IMR-90 (cell line): ENCODE measurements around the gene SYT3. TPM values are rescaled to one million over a fixed set of nuclear protein-coding genes. Genes with fewer than 3 reads are reported as not detected.

Source experiments
- ATAC-seq: fragments of 200-7000 bp; cut with Tn5 transposase; 2 replicates; pipeline ENCODE4 v1.9.1; 2020; ENCODE audit warnings: low read depth, mild to moderate bottlenecking, moderate library complexity
- BruUV-seq: library from RNA; stranded (reverse); fragments of 400-500 nt; replicated peaks from 2 replicates; lab custom pipeline; 2021; lab: Mats Ljungman, UMichigan
- CTCF ChIA-PET: fragments of 300-600 bp; formaldehyde crosslinking; extraction: SDS; loops from one replicate; lab custom pipeline; 2021; ENCODE audit warnings: antibody characterized with exemption; lab: Yijun Ruan, JAX
- POLR2A ChIA-PET: fragments of 300-600 bp; sonication (Branson Sonifier 250); formaldehyde crosslinking; loops from one replicate; lab custom pipeline; 2022; ENCODE audit warnings: antibody characterized with exemption; ENCODE audit not compliant: unreplicated experiment; lab: Charles Lee
- DNase-seq: peaks from one replicate; pipeline ENCODE4 v3.0.0; 2013
- H2AFZ ChIP-seq: replicated peaks from 2 replicates; pipeline ENCODE3; 2013; ENCODE audit warnings: low read length, mild to moderate bottlenecking; ENCODE audit not compliant: poor library complexity
- H2AK5ac ChIP-seq: 2 replicates; pipeline ENCODE4 v1.6.1; 2013; ENCODE audit warnings: low read depth, low read length, inconsistent platforms
- H2AK9ac ChIP-seq: replicated peaks from 2 replicates; pipeline ENCODE3; 2013; ENCODE audit warnings: mild to moderate bottlenecking, low read depth, low read length, moderate library complexity; ENCODE audit not compliant: poor library complexity
- H2BK120ac ChIP-seq: 2 replicates; pipeline ENCODE4 v1.6.1; 2013; ENCODE audit warnings: low read depth, low read length, inconsistent platforms
- H2BK15ac ChIP-seq: 3 replicates; pipeline ENCODE4 v1.6.1; 2013; ENCODE audit warnings: low read depth, low read length, inconsistent platforms
- H2BK20ac ChIP-seq: 2 replicates; pipeline ENCODE4 v1.6.1; 2013; ENCODE audit warnings: low read depth, mild to moderate bottlenecking, inconsistent platforms, low read length, moderate library complexity
- H2BK5ac ChIP-seq: 2 replicates; pipeline ENCODE4 v1.6.1; 2013; ENCODE audit warnings: mild to moderate bottlenecking, low read depth, low read length, inconsistent platforms; ENCODE audit not compliant: poor library complexity, severe bottlenecking
- H3K14ac ChIP-seq: replicated peaks from 2 replicates; pipeline ENCODE4 v1.6.1; 2013; ENCODE audit warnings: low read depth, low read length, inconsistent platforms
- H3K18ac ChIP-seq: 2 replicates; pipeline ENCODE4 v1.6.1; 2013; ENCODE audit warnings: low read depth, low read length, control low read depth
- H3K23ac ChIP-seq: 2 replicates; pipeline ENCODE4 v1.6.1; 2013; ENCODE audit warnings: low read depth, low read length, inconsistent platforms
- H3K27ac ChIP-seq: 2 replicates; pipeline ENCODE4 v1.5.1; 2013; ENCODE audit warnings: mild to moderate bottlenecking, control low read depth, low read length; ENCODE audit not compliant: insufficient read depth
- H3K27me3 ChIP-seq: 2 replicates; pipeline ENCODE4 v1.6.1; 2013; ENCODE audit warnings: low read length; ENCODE audit not compliant: control insufficient read depth, insufficient read depth
- H3K36me3 ChIP-seq: 2 replicates; pipeline ENCODE4 v1.6.1; 2013; ENCODE audit warnings: low read length, mixed read lengths; ENCODE audit not compliant: control insufficient read depth, insufficient read depth
- H3K4ac ChIP-seq: 2 replicates; pipeline ENCODE4 v1.6.1; 2013; ENCODE audit warnings: low read depth, low read length, inconsistent platforms
- H3K4me1 ChIP-seq: 2 replicates; pipeline ENCODE4 v1.6.1; 2013; ENCODE audit warnings: low read length, mixed read lengths; ENCODE audit not compliant: control insufficient read depth, insufficient read depth
- H3K4me2 ChIP-seq: 2 replicates; pipeline ENCODE4 v1.6.1; 2013; ENCODE audit warnings: low read depth, mild to moderate bottlenecking, control low read depth, low read length, moderate library complexity
- H3K4me3 ChIP-seq: 2 replicates; pipeline ENCODE4 v1.5.1; 2013; ENCODE audit warnings: low read depth, mild to moderate bottlenecking, control low read depth, low read length, moderate library complexity; ENCODE audit not compliant: insufficient read depth
- H3K56ac ChIP-seq: 2 replicates; pipeline ENCODE4 v1.6.1; 2013; ENCODE audit warnings: low read length, inconsistent platforms; ENCODE audit not compliant: insufficient read depth; ENCODE audit errors: extremely low read depth
- H3K79me1 ChIP-seq, 2 experiments: 2 replicates each; pipeline ENCODE4 v1.6.1; 2013; ENCODE audit warnings: low read length in 2 of 2, inconsistent platforms in 1 of 2, low read depth in 1 of 2
- H3K9ac ChIP-seq: 2 replicates; pipeline ENCODE4 v1.6.1; 2013; ENCODE audit warnings: low read depth, low read length, control low read depth
- H3K9me1 ChIP-seq: 2 replicates; pipeline ENCODE4 v1.6.1; 2013; ENCODE audit warnings: low read length, inconsistent platforms; ENCODE audit not compliant: insufficient read depth
- H3K9me3 ChIP-seq: 2 replicates; pipeline ENCODE4 v1.6.1; 2013; ENCODE audit warnings: low read length; ENCODE audit not compliant: control insufficient read depth, insufficient read depth
- H4K20me1 ChIP-seq: 2 replicates; pipeline ENCODE4 v1.6.1; 2013; ENCODE audit warnings: low read length, inconsistent platforms; ENCODE audit not compliant: insufficient read depth
- H4K5ac ChIP-seq: 2 replicates; pipeline ENCODE4 v1.6.1; 2013; ENCODE audit warnings: mild to moderate bottlenecking, low read depth, low read length, control low read depth
- H4K8ac ChIP-seq, 2 experiments: 2 replicates each; pipeline ENCODE4 v1.6.1; 2013; ENCODE audit warnings: low read depth in 2 of 2, low read length in 2 of 2, control low read depth in 1 of 2, inconsistent platforms in 1 of 2
- H4K91ac ChIP-seq: 2 replicates; pipeline ENCODE4 v1.6.1; 2013; ENCODE audit warnings: low read depth, low read length, inconsistent platforms; ENCODE audit not compliant: insufficient read depth
- ELK1 ChIP-seq: fragments of 150-350 bp; IDR thresholded peaks from 2 replicates; pipeline ENCODE4 v1.6.1; 2016; ENCODE audit warnings: low read depth, mild to moderate bottlenecking, low read length, moderate library complexity, borderline replicate concordance
- MXI1 ChIP-seq: IDR thresholded peaks from 2 replicates; pipeline ENCODE4 v1.6.1; 2012; ENCODE audit warnings: low read depth, mild to moderate bottlenecking, low read length, moderate library complexity, borderline replicate concordance
- SMC3 ChIP-seq: fragments of 150-350 bp; IDR thresholded peaks from 2 replicates; pipeline ENCODE4 v1.6.1; 2016; ENCODE audit warnings: low read depth, mild to moderate bottlenecking, antibody characterized with exemption, low read length, moderate library complexity
- WGBS, 2 experiments: methylation state at CpG; one replicate each; pipeline versions ENCODE4 v1.1.5 to v1.1.7; 2013; ENCODE audit warnings: missing lambda C conversion rate in 2 of 2; ENCODE audit not compliant: insufficient read length in 1 of 2; ENCODE audit errors: extremely low coverage in 2 of 2; 5-methylcytosine and 5-hydroxymethylcytosine counted together
- dilution Hi-C: fragments of 300-500 bp; cut with HindIII; formaldehyde crosslinking; loops from one replicate; pipeline ENCODE4 v1.14.3; 2018; ENCODE audit warnings: low sequenced_read_pairs; ENCODE audit not compliant: unreplicated experiment
- in situ Hi-C: fragments of 300-500 bp; cut with MboI; formaldehyde crosslinking; loops from 3 replicates; pipeline ENCODE4 v1.14.3; 2019; ENCODE audit warnings: low sequenced_read_pairs, inconsistent platforms, mixed read lengths
- intact Hi-C: fragments of 100-400 bp; cut with micrococcal nuclease; formaldehyde crosslinking; loops from 2 replicates; pipeline ENCODE4 v1.10.0; 2022
- polyA plus RNA-seq, 3 experiments: library from polyadenylated mRNA; depleted of rRNA; stranded (reverse); fragments of >200 nt; gene quantifications; 2 replicates each; pipeline ENCODE4 v1.2.3, GENCODE V29; 2012; ENCODE audit warnings: low replicate concordance in 1 of 3
- total RNA-seq: library from RNA; depleted of rRNA; stranded (reverse); fragments of >200 nt; gene quantifications from 2 replicates; pipeline ENCODE4 v1.2.3, GENCODE V29; 2012

Gene SYT3
- total and polyA plus RNA-seq, 2 of the 4 experiments (the other 2 are of a cell fraction): 0.05 TPM; not detected in 1

- H3K27me3 ChIP-seq: peaks cover 7% of the 10 kb centered on the region
- H2AK5ac ChIP-seq: no peak within 1 kb of the TSS
- in situ Hi-C loops (no loop called here), intact Hi-C loops (no loop called here), dilution Hi-C loops (no loop called here)
- no peak within 1 kb of the TSS for H2BK120ac ChIP-seq
- H3K23ac ChIP-seq: no peak within 1 kb of the TSS
- H2BK5ac ChIP-seq: no peak within 1 kb of the TSS
- no peak within 1 kb of the TSS for H3K27ac ChIP-seq
- no peak within 1 kb of the TSS for H4K5ac ChIP-seq
- H3K9me1 ChIP-seq: no peaks in the 10 kb centered on the region
- ChIA-PET CTCF (no interaction called here), POLR2A (no interaction called here)
- H3K36me3 ChIP-seq: no peaks in the 10 kb centered on the region
- no peak within 1 kb of the TSS for H3K4ac ChIP-seq
- no peak within 1 kb of the TSS for H2AFZ ChIP-seq
- no peak within 1 kb of the TSS for H2BK20ac ChIP-seq
- H4K20me1 ChIP-seq: no peaks in the 10 kb centered on the region
- H3K9me3 ChIP-seq: no peaks in the 10 kb centered on the region
- no peak within 1 kb of the TSS for H2BK15ac ChIP-seq
- no peaks in the 10 kb centered on the region for H3K4me1 ChIP-seq
- H3K4me3 ChIP-seq: no peak within 1 kb of the TSS
- no peak within 1 kb of the TSS for H3K18ac ChIP-seq
- no peak within 1 kb of the TSS for H3K56ac ChIP-seq
- no peak within 1 kb of the TSS for H3K14ac ChIP-seq
- DNase-seq: peak; percentile 6
- WGBS, 2 experiments: 43% methylated on average over 3 of the region's 7 CpGs; no CpG with 5 or more reads in 1 of the 2 experiments
- no peak within 1 kb of the TSS for H4K91ac ChIP-seq
- no peak for ATAC-seq
- no peak within 1 kb of the TSS for H4K8ac ChIP-seq
- TF ChIP-seq MXI1: no peak
- no peak for TF ChIP-seq ELK1
- TF ChIP-seq SMC3: no peak
- no peak within 1 kb of the TSS for H2AK9ac ChIP-seq
- H3K79me1 ChIP-seq: no peaks in the 10 kb centered on the region
- no peak within 1 kb of the TSS for H3K4me2 ChIP-seq
- BruUV-seq: no TSS peak
- H3K9ac ChIP-seq: no peak within 1 kb of the TSS
These were observed 10.0 kb upstream of the SYT3 start, which contains the start of gene C19orf81 for GRCh38 chr19:50649433-50650391. C19orf81 (plus strand) TSS chr19:50649445; CDS start chr19:50649445, 0 bp downstream.
